GM21390 (cell line): ENCODE data around the gene RAX.
A peak's percentile ranks its signal among the peaks of the same experiment; 100 is the strongest.

ENCODE experiments used
- ATAC-seq: cut with Tn5 transposase; IDR thresholded peaks from one replicate; pipeline ENCODE4 v1.9.1; 2021; ENCODE audit not compliant: unreplicated experiment

Gene RAX

DNA sequence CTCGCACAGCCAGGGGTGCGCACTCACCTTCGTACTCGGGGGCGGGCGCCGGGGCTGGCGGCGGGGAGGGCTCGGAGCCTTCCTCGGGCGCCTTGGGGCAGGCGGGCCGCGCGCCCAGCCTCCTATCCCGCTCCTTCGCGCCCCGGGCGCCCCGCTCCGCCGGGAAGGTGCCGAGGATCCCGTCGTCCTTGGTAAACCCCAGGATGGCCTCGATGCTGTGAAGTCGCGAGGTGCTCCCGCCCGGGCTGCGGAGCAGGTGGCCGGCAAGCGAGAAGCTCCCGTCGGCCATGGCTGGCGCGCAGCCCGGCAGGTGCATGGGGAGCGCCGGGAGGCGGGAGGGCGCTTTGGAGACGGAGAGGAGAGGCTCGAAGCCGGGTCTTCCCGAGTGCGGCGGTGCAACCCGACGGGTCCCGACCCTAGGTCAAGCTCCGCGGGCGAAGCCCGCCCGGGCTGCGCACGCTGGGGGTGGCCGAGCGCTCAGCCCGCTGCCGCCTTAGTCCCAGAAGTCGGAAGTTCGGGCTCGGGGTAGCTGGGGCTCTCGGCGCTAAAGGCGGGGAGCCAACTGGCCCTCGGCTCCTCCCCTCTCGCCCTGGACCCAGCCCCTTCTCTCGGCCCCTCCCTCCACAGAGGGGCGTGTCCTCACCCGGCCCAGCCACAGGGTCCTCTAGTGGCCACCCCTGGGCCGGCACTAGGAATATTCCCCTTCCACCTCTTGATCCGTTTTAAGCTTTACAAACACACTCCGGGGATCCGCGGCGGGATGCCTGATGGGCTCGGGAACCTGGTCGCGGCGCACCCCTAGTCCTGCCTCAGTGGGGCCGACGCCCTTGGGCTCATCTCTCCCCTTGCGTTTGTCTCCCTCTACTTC is at the start of gene RAX:
Gene RAX (minus strand): TSS at position 564 of the 868 bp plus-strand sequence. CDS start 248 bp downstream, at position 316.
- no peak for ATAC-seq

DNA sequence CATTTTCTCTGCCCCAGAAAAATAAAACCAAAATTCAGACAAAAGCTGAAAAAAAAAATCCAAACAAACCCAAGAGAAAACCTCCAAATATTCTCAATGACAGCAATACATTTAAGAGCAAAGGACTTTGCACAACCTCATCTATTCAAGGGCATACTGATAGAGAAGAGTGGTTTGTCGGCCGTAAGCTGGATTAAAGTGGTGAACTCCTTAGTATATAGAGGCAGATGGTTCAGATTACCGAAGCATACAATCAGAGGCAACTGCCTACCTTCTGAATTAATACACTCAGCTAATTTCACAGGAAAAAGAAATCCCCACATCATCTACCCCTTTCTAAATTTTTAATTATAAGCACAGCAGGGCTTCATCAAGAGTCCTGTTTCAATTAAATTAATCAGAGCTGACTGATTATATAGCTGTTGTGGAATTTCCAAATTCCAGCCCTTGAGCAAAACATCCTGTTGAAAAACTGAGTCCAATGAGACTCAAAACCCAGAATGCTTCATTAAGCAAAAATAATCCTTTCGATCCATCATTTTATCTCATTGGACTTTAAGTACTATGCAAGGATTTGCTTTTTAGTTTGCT is 45.3 kb upstream of the RAX start, which contains the start of gene CPLX4:
Gene CPLX4 (minus strand): TSS at position 190 of the 591 bp plus-strand sequence. CDS start 187 bp downstream, at position 3.
- ATAC-seq = no peak

DNA sequence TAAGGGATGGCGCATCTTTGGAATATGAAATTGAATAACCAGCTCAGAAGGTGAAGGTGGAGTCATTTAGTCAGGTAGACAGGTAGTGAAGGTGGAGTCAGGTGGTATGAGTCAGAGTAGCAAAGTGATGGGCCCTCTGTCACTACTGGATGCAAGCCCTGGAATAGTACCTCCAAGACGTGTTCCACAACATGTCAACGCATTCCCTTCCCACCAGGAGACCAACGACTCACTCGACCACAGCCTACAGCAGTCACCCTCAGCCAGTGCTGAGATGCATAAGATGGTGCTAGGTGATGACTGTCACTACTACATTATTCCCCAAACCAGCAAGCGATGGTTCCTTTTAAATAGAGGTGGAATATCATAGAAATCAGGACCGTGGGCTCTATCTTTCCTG is 38.4 kb upstream of the RAX start:
- ATAC-seq = no peak

DNA sequence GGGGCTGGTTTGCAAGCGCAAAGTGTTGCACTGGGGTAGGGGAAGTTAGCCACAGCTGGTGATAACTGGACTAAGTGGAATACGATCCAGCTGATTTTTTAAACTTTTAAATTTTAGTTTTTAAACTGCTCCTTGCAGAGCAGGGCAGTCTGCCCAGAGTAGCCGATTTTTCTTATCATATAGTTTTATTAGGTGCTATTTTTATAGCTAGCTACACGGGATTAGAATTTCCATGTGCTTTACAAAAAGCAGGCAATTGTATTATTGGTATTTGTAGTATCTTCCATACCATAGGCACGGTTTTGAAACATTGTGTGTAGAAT is 35.6 kb upstream of the RAX start:
- ATAC-seq = no peak

DNA sequence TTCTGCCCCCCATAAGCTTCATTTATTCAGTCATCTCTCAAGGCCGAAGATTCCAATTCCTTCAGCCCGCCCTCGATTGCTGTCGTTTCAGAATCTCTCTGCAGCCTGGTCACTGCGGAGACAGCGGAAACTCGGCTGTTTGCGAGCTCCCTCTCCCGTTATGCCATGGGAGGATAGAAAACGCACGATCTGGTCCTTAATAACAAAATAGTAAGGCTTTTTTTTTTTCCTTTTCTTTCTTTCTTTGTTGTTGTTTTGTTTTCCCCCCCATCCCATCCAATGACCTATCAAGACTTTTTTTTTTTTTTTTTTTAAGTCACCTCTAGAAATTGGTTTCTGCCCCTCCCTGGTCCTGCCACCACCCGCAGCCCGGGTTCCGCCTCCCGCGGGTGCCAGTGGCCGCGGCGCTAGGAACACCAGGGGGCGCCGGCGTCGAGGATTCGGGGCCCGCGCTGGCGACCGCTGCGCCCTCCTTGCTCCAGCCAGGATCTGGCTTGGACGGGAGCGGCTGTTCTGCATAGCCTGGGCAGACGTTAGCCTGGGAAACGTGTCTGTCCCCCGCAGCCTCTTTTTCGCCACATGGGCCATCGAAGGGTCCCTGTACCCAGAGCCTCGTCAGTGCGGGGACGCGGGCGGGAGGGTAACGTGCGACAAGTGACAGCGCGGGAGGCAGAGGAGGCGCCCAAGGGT is 35.1 kb upstream of the RAX start:
- peak; percentile 89 for ATAC-seq

DNA sequence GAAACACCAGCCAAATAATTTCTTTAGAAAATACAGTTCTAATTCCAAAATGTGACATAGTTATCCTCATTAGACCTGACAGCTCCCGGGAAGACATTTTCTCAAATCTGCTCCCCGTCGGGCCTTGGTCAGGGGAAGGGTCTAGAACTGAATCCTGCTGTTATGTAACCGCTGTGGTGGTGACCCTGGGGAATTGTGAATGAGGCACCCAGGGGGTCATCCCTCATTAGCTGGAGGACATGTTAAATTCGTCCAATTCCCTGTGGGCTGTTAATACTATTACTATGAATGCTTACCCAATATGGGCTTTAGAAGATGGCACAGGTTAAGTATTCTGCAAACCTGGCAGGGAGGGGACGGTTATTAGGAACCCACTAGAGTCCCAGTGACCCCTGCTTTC is 33.4 kb upstream of the RAX start:
- ATAC-seq = no peak

DNA sequence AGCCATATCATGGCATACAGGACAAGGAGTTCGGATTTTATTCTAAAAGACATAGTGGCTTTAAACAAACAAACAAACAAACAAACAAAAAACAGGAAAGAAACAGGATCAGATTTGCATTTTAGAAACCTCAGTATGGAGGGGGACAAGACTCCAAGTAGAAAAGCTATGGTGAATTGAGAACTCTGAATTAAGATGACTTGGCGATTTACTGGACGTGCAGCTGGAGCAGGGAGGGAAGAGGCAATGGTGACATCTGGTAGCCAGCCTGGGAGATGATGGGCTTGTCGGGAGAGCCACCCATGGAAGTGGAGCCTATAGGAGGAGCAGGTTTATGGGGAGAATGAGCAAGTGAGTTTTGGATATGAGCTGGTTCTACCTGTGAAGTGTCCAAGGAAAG is 32.0 kb upstream of the RAX start:
- ATAC-seq = no peak

DNA sequence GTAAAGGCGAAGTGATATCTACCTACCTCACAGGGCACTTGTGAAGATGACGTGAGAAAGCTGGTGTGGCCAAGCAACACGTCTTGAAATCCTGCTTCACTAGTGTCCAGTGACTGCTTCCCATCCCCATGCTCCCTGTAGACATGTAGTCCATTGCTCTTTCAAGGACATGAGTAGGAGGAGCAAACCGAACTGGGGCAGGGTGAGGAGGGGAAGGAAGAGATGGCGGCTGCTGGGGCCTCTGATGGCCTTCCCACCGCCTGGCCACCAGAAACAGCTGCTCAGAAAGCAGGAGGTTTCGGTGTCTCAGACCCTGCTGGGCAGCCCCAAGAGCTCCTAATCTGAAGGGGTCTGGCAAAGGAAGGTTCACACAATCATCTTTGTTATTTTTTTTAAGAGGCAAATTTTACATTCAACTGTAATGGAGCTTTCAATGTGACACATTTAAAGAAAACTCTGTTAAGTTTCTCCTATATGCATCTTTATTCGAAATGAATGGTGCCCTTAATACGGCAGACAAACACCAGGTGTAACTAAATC is 30.5 kb upstream of the RAX start:
- no peak for ATAC-seq

DNA sequence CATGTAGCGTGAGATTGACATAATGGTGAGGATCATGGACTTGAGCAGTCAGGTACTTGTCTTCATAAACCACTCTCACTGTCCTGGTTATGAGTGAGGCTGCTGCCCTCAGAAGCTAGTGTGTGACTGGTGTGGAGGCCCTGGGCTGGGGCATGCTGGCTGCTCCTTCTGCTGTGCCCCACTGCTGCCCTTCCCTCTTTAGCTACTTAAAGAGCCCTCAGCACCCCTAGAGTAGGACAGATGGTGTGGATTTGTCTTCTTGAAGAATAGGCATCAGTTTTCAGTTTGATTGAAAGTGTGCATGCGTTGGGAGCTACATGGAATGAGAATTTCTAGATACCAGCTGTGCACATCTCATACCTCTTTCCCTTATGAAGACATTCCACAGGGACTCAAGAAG is 29.8 kb upstream of the RAX start:
- no peak for ATAC-seq

DNA sequence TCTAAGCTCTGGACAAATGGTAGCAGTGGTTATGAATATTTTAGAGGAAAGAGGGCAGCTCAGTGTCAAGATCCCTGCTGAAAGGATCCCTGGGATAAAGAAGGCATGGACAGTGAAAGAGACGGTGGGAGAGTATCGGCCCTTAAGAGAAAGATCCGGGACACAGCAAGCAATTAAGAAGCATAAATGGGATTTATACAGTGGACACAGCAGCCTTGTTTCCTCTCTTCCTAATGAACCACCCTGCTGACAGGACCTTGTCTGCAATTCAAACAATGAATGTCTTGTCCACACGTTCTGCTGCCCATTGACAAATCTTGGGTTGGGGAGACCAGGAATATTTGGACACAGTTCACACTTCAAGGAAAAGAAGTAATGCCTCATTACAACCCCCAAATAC is 28.7 kb upstream of the RAX start:
- no peak for ATAC-seq

DNA sequence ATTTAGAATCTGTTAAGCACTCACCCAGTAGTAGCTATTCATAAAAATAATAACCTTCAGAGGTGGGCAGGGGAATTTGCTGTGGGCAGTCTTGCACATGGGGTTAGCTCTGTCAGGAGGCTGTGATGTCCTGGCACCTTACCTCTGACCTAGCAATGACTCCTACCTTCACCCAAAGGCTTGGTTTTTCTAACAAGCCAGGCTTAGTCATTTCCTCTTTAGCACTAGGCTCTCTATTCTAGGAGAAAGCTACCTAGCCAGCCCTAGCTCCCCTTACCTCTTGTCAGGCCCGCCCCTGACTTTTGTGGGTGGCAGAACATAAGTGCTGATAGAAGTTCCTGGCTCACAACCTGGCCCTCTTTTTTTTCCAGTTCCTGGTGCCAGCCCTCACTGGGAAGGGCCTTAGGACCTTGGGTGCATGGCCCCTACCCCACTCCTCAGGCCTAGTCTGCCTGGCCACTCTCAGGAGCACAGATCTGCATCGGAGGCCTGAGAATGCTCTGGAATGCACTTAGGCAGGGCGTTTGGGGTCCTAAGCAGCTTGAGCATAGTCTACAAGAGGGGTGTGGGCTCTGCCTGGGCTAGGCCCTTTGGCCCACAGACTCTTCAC is 27.5 kb upstream of the RAX start:
- ATAC-seq = no peak

DNA sequence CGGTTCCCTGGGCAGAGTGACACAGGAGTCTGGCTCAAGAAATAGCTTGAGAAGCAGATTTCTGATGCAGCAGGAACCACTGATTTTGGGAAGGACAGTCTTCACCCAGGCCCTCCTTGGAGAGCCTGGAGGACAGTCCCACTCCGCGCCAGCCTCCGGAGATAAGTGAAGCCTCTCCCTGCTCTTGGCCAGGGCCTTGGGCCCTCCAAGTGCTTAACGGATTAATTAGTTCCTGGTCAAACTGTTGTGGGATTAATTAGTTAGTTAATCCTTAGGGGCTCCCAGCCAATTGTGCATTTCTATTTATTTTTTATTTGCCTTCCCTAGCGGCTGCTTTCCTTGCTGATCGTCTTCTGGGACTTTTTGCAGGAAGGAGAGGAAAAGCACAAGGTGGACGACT is 25.6 kb upstream of the RAX start:
- ATAC-seq = no peak

DNA sequence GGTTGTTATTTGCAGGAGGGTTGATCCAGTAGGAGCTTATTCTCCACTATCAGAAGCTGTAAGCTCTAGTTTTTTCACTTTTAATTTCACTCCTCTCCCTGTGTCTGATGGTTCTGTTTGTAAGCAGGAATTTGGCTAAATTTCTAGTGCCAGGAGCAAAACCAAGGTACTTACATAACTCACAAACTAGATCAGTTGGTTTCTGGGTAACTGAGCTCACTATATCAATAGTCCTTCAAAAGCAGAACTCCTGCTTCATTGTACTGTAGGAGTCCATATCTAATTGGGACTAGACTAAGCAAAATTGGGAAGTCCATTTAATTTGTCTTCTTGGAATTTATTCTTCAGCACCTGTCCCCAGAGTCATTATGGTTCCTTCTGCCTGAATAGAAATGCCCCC is 20.1 kb upstream of the RAX start:
- no peak for ATAC-seq

DNA sequence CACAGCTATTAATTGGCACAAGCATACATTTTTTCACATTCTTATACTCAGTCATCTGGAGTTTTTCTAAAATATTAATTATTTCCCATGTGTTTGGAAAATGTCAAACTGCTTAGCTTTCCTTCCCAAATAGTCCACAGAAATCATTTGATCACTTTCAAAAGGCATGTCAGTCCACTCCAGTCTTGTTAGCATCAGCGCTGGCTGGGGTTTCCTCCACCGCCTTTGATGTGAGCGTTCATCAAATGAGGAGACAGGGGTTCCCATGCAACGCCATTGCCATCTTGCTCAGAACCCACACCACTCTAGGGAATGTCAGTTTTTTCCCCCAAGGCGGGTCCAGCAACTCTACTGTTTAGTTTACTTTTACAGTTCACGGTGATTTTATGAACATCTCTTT is 13.1 kb upstream of the RAX start:
- no peak for ATAC-seq

DNA sequence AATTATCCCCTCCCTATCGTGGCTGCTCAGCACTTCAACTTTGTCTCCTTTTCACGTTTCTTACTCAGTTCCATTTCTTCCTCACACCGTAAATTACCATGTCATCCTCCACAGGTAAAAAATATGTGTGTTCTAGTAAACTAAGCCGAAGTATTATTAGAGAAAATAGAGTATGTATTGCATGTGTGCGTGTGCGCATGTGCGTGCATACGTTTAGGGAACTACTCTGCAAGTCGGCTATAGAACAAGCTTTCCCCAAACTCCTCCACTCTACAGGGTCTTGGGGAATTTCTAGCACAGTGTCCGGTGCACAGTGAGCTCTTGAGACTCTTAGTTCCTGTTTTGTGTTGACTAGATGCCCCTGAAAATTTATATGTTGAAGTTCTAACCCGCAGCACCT is 9.1 kb upstream of the RAX start:
- ATAC-seq = no peak

DNA sequence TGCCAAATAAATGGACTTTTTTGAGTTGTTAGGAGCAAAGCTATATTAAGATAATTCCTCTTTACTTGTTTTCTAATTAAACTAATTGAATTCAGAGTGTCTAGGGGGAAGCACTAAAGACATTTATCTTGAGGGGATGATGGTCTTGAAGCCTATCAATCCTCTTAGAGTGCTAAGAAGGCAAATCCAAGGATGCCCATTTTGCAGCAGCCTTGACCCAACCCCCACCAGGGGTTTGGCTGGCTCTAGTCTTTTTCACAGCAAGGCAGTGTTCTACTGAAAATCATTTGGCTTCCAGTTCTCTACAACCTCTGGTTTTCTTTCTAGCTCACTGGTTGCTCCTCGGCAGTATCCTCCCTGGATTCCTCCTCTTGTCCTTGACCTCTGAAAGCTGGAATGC is 6.5 kb upstream of the RAX start:
- no peak for ATAC-seq

DNA sequence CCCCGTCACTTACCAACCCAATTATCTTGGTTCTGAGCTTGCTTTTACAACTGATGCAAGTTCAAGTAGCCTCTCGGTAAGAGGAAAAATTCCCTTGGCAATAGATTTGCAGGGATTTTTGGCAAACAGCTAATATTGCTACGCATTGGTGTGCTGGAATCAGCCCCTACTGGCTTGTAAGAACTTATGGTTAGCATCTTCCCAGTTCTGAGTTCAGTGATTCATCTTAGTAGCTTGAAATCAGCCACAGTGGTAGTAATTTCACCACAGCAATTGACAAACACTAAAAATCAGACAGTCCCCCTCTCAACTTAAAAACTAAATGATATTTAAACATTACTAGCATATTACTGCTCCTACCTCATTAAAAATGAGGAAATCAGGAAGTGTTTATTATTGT is 5.9 kb upstream of the RAX start:
- no peak for ATAC-seq

DNA sequence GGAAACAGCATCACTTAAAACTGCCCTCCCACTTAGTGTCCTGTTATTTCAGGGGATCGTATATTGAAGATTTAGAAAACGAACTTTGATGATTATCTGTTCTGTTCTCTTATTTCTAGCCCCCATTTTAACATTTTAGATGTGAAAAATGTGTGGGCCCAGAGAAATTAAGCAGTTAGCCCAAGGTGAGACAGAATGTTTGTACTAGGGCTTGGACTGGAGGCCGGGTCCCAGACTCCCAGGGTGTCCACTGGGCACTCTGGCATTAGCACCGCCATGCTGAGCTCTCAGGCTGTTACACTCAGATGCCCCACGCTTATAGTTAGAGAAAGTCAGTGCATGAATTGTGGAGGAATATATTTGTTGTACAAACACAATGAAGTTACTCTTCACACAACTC is 5.5 kb upstream of the RAX start:
- ATAC-seq = no peak

DNA sequence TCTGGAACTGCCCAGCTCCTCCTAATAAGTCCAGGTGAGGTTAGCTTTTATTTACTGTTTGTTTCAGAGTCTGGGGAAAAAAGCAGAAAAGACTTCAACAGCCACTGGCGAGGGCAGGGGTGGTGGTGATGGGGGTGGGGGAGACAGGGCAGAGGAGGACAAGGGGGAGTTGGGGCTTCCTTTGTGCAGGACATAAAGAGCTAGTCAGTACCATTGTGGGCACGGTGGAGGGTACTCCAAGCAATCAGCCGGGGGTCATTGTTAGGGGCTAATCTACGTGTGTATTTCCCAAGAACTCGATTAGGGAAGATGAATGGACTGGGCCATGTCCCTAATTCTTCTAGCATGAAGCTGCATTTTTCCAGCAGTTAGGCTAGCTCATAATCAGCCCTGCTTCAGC is 2.8 kb upstream of the RAX start:
- ATAC-seq = no peak

DNA sequence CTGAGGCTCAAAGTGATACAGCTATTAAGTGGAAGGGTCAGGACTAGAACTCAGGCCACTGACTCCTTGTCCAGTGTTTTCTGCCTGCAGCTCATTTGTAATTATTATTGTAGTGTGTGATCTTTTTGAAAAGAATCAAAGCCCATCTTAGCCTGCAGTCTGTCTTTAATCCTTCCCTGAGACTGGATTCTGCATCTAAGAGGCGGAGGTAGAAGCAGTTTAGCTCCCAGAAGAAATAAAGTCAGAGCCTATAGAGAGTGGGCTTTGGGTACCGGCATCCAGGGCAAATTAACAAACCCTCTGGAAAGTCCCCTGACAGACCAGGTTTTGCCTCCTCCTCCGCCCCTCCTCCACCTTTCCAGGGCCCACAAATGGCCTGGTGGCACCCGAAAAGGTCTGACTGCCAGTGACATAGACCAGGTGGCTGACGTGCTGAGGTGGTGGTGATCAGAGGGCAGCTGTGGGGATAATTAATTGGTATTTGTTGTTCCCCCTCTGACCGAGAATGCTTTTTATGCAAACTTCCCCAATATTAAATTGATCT is 2.2 kb upstream of the RAX start:
- ATAC-seq = no peak

DNA sequence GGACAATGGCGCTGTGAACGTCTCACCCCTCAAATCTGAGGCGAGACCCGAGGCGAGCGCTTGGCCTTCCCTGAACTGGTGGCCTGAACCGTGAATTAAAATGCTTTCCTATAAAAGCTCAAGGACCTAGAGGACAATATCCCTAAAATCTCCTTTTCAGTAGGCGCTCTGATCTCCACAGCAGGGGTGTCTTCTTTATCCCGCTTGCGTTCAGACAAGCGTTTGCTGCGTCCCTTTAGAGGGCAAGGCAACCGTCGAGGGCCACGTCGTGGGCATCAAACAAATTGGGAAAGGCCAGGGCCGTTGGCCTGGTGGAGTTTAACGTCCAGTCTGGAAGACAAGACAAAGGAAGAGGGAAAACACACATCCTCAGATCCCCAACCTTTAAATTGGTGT is 1.3 kb upstream of the RAX start:
- no peak for ATAC-seq
